Measurements from ENCODE around the gene PLCG2.
"Not testable (repeated sequence)": the region's sequence is repeated elsewhere in the genome, so short reads cannot be mapped to it uniquely, and the experiment has no call there.

PLCG2 gene

DNA sequence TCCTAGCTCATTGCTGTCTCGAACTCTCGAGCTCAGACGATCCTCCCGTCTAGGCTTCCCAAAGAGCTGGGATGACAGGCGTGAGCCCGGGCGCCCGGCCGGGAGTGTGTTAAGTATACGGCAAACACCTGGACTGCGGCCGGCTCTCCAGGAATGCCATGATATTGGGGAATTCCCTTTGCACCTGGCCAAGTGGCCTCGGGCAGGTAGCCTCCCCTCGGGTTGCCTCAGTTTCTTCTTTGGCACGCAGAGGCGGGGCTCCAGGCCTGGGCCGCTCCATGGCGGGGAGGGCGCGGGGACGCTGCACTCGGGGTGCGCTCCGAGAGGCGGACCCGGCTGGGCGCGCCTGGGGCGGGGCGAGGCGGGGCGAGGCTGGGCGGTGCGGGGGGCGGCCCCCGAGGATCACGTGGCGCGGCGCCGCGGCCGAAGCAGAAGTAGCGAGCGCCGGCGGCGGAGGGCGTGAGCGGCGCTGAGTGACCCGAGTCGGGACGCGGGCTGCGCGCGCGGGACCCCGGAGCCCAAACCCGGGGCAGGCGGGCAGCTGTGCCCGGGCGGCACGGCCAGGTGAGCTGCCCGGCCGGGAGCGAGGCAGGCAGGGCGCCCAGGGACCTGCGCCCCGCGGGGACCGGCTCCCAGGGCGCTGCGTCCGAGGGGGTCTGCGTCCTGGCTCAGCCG is at the start of gene PLCG2:
Gene PLCG2 (plus strand): TSS at position 431 of the 675 bp plus-strand sequence. CDS start 6,699 bp downstream, outside the sequence.
- peak; percentile 45 for DNase-seq (ENCODE audit: low spot score)

GRCh38 chr16:81729451-81729850 is 49.6 kb upstream of the PLCG2 start:
- DNase-seq (ENCODE audit: low spot score) = no peak

GRCh38 chr16:81730090-81731051 is 48.7 kb upstream of the PLCG2 start:
- peak; percentile 60 for DNase-seq (ENCODE audit: low spot score)

DNA sequence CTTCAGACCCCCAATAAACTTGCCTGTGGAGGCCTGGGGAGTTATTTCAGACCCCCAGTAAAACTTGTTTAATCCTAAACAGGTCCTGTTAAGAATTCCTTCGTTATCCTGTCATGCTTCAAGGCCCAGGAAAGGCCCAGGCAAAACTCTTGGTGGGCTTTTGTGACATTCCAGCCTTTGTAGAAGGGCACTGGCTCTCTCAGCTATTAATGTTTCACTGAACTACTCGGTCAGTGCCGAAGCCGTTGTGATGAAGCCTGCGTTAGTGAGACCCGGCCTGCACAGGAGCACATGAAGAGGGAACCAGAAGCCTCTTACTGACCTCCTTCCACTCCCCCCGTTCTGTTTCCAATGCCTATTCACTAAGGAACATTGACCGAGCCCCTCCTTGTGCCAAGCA is 47.4 kb upstream of the PLCG2 start:
- no peak for DNase-seq (ENCODE audit: low spot score)

- no peak for DNase-seq (ENCODE audit: low spot score)
These were observed 46.4 kb upstream of the PLCG2 start for GRCh38 chr16:81732699-81733098.

DNA sequence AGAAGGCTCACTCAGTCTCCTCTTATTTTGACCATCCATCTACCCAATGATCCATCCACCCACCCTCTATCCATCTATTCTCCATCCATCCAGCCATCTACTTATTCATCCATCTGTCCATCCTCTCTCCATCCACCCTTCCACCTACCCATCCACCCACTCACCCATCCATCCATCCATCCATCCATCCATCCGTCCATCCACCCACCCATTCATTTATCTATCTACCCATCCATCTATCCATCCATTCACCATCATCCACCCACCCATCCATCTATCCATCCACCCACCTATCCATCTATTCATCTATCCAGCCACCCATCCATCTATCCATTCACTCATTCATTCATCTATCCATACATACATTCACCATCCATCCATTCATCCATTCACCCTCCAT is 45.8 kb upstream of the PLCG2 start:
- DNase-seq (ENCODE audit: low spot score) = no peak

- no peak for DNase-seq (ENCODE audit: low spot score)
These were observed 44.3 kb upstream of the PLCG2 start for GRCh38 chr16:81734632-81735434.

DNA sequence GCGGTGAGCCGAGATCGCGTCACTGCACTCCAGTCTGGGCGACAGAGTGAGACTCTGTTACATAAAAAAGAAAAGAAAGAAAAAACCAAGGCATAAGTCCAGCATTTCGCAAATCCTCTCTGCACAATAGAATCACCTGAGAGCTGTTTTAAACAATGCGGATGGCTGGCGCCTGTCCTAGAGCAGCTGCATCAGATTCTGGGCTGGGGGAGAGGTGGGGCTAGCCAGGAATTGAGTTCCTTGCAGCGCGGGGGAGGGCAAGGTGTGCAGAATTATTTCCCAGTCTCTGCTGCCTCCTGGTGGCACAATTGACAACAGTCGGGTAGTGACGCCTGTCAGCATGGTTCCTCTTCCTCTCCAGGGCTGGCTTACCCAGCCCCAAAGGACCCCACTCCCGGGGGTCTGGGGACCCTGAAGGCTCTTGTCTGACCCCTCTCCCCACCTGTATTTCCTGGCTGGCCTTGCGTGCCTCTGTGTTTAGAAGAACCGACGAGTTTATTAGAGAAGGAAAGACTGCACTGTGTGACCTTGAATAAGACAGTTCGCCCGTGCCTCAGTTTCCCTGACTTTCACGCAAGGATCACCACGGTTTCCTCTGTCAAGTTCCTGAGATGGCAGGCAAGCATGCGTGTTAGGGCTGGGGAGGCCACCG is 41.1 kb upstream of the PLCG2 start:
- peak; percentile 87 for DNase-seq (ENCODE audit: low spot score)

DNA sequence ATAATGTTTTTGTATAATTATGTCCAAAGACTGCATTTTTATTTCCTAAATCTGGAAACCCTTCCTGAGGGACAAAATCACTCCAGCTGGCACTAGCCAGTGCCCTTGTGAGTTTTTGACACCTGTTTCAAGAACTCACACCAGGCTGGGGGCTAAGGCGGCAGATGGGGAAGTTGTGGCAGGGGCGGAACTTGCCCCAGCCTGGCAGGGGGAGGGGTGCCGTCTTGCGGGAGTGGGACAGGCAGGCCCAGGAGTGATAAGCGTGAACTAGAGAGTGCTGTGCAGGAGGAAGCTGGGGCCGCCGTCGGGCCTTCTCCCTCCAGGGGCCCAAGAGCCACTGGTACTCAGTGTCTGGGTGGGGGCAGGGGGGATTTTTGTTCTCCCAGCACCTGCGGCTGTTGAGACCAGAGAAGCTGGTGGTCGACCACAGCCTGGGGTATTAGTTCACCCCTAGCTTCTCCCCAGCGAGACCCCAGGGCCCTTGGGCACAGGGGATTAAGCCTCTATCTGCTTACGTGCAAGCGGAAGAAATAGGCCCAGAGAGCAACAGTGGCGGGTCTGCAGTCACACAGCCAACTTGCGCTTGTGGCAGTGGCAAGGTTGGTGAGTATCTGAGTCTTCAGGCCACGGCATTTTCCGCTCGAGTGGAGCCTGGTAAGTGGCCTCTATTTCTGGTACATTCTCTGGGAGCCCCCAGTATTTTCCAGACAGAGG is 40.2 kb upstream of the PLCG2 start:
- DNase-seq (ENCODE audit: low spot score) = no peak

DNA sequence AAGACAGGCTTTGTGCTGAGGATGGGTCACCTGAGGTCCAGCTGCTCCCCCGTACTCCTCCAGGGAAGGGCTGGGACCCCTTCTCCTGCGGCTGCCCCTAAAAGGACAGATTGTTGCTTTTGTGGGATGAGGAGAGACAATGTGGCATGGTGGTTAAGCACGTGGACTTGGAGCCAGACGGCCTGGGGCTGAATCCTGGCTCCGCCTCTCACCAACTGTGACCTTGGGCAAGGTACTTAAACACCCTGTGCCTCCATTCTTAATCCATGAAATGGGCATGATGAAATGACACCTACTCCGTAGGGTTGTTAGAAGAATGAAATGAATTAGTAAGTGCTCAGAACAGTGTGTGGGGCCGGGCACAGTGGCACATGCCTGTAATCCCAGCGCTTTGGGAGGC is 39.6 kb upstream of the PLCG2 start:
- DNase-seq (ENCODE audit: low spot score) = no peak

- DNase-seq (ENCODE audit: low spot score) = no peak
These were observed 38.9 kb upstream of the PLCG2 start for GRCh38 chr16:81740169-81740568.

- DNase-seq (ENCODE audit: low spot score) = not testable (repeated sequence)
These were observed 37.7 kb upstream of the PLCG2 start for GRCh38 chr16:81741430-81741770.

DNA sequence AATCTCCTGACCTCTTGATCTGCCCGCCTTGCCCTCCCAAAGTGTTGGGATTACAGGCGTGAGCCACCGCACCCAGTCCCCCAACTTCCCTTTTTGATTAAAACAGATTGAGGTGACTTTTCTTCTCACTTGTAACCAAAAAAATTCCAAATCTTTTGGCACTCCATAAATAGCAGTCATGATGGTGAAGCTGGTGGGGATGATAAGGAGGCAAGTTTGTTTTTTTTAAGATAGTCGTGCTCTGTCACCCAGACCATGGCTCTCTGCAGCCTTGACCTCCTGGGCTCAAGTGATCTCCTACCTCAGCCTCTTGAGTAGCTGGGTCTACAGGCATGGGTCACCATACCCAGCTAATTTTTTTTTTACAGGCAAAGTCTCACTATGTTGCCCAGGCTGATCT is 34.7 kb upstream of the PLCG2 start:
- no peak for DNase-seq (ENCODE audit: low spot score)

DNA sequence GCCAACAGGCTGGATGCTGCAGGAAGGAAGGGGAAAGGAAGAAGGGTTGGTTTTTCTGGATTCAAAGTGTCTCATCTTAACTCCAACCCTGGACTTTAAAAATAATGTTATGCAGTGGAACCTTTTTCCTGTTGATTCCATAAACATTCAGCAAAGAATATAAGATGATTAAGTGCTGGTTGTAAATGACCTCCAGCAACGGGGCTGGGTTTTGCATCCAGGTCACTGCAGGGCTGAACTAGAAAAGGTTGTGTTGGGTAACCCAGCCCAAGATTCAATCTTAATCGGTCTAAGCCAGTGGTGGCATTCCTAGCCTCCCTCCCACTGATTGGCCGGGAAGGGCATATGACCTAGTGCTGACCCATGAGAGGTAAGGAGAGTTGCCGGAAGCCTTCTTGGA is 34.2 kb upstream of the PLCG2 start:
- DNase-seq (ENCODE audit: low spot score) = no peak

GRCh38 chr16:81745704-81746558 is 33.2 kb upstream of the PLCG2 start:
- peak; percentile 74 for DNase-seq (ENCODE audit: low spot score)

DNA sequence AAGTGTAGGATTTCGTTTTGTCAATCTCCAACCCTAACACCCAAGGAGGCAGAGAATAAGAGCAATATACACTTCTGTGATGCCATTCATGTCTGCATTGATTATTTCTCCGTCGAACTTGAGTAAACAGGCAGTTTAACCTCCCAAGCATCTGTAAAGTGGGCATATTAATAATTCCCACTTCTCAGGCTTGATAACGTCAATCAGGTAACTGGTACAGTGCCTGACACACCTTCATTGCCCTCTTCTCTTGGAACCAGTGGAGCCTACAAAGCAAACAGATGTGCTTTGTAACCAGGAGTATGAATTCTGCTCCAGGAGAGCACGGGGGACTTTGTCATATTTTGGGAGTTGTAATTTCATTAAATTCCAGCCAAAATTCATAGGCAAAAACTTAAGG is 32.5 kb upstream of the PLCG2 start:
- DNase-seq (ENCODE audit: low spot score) = no peak

GRCh38 chr16:81748476-81749198 is 30.5 kb upstream of the PLCG2 start:
- no peak for DNase-seq (ENCODE audit: low spot score)

DNA sequence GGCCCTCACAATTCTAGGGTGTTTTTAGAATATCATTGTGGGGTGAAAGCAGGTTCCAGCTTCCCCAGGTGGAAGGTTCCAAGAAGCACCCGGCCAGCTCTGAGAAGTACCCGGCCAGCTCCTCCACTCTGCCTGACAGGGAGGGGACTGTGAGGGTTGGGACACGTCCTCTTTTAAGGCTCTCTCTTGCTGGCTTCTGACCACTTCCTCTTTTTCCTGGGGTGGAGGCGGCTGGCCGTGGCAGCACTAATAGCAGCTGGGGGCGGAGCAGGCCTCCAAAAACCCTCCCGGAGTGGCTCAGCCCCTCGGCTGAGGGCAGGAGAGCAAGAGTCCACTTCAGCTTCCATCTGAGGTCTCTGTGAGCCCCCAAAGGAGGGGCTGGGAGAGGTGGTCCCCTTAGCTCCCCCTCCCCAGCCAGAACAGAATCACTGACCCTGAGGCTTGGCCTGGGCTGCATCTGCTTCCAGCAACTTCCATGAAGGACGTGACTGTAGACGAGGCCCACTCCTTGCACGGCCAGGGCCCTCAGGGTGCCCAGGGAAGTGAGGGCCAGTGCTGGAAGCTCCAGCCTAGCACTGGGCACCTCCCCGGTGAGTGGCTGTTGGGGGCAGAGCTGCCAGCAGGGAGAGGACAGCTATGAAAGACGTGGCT is 26.7 kb upstream of the PLCG2 start:
- DNase-seq (ENCODE audit: low spot score) = no peak

GRCh38 chr16:81752876-81753227 is 26.2 kb upstream of the PLCG2 start:
- DNase-seq (ENCODE audit: low spot score) = no peak
